Activated naive CD4-positive, alpha-beta T cell treated with anti-CD3 and anti-CD28 coated beads, Interleukin-2, amount 10 ng/mL, durations not matched to agents 5 hours and 36 hours (primary cell): ENCODE results near the gene MB21D2. TPM values are rescaled to one million over a fixed set of nuclear protein-coding genes. Genes with fewer than 3 reads are reported as not detected.

Experiments
- total RNA-seq, 2 experiments: library from RNA; stranded (reverse); gene quantifications; one replicate each; pipeline ENCODE4 v1.2.3, GENCODE V29; 2021

Gene MB21D2
- total RNA-seq = 10 to 100 TPM; 15.3 to 15.6 TPM

GRCh38 chr3:192917404-192918274 lies at the start of gene MB21D2:
Gene MB21D2, minus strand, starts transcription at chr3:192917856. Its CDS starts 16 bp downstream, at chr3:192917840.

Other genes starting within 250 kb of the MB21D2 start
- gene FGF12, start 190.3 kb downstream of the MB21D2 start, total RNA-seq = not detected